OCI-LY1 (cell line): Measurements from ENCODE around the gene HINT1.
"Not testable (repeated sequence)": the region's sequence is repeated elsewhere in the genome, so short reads cannot be mapped to it uniquely, and the experiment has no call there.

ENCODE experiments used
- H2AFZ ChIP-seq: fragments of 200-600 bp; sonication (generic), shearing (Covaris generic); 2 replicates; pipeline ENCODE4 v1.6.0; 2014; ENCODE audit warnings: antibody characterized with exemption, mild to moderate bottlenecking, low read length
- H3F3A ChIP-seq: fragments of 200-600 bp; sonication (generic), shearing (Covaris generic); 2 replicates; pipeline ENCODE4 v1.6.0; 2014; ENCODE audit warnings: mild to moderate bottlenecking, antibody characterized with exemption, low read length, moderate library complexity; ENCODE audit not compliant: insufficient read depth
- H3K27ac ChIP-seq: fragments of 200-600 bp; sonication (generic); 2 replicates; pipeline ENCODE4 v1.5.1; 2014; ENCODE audit warnings: low read length, mixed run types, mild to moderate bottlenecking, low read depth; ENCODE audit not compliant: poor library complexity, severe bottlenecking
- H3K27me3 ChIP-seq: fragments of 200-600 bp; sonication (generic); 2 replicates; pipeline ENCODE4 v1.6.0; 2014; ENCODE audit warnings: antibody characterized with exemption, mild to moderate bottlenecking, low read length, moderate library complexity; ENCODE audit not compliant: insufficient read depth
- H3K36me3 ChIP-seq: fragments of 200-600 bp; sonication (generic); 2 replicates; pipeline ENCODE4 v1.6.1; 2014; ENCODE audit warnings: mild to moderate bottlenecking, antibody characterized with exemption, low read length, moderate library complexity, mixed read lengths; ENCODE audit not compliant: insufficient read depth
- H3K4me1 ChIP-seq: fragments of 200-600 bp; sonication (generic); 2 replicates; pipeline ENCODE4 v1.5.1; 2014; ENCODE audit warnings: mild to moderate bottlenecking, low read length, moderate library complexity; ENCODE audit not compliant: insufficient read depth, severe bottlenecking
- H3K4me2 ChIP-seq: fragments of 200-600 bp; sonication (generic), shearing (Covaris generic); 2 replicates; pipeline ENCODE4 v1.6.1; 2014; ENCODE audit warnings: low read length
- H3K4me3 ChIP-seq: fragments of 200-600 bp; sonication (generic); 2 replicates; pipeline ENCODE4 v1.5.1; 2014; ENCODE audit warnings: low read length, low read depth, mild to moderate bottlenecking, mixed read lengths; ENCODE audit not compliant: poor library complexity, severe bottlenecking
- H3K79me2 ChIP-seq: fragments of 200-600 bp; shearing (Covaris generic); 2 replicates; pipeline ENCODE4 v1.6.1; 2016; ENCODE audit warnings: mixed run types, low read length, mixed read lengths; ENCODE audit not compliant: insufficient read depth
- H3K9ac ChIP-seq: fragments of 200-600 bp; sonication (generic), shearing (Covaris generic); 2 replicates; pipeline ENCODE4 v1.6.1; 2014; ENCODE audit warnings: mild to moderate bottlenecking, low read length, mixed read lengths
- H3K9me2 ChIP-seq: fragments of 200-600 bp; sonication (generic), shearing (Covaris generic); 2 replicates; pipeline ENCODE4 v1.6.1; 2014; ENCODE audit warnings: low read depth, mild to moderate bottlenecking, low read length, mixed read lengths
- H3K9me3 ChIP-seq: fragments of 200-600 bp; shearing (Covaris generic); 2 replicates; pipeline ENCODE4 v1.6.1; 2014; ENCODE audit warnings: low read length, mixed read lengths
- H4K20me1 ChIP-seq: fragments of 200-600 bp; sonication (generic), shearing (Covaris generic); 2 replicates; pipeline ENCODE4 v1.6.0; 2016; ENCODE audit warnings: mild to moderate bottlenecking, low read length; ENCODE audit not compliant: insufficient read depth
- EZH2 ChIP-seq: fragments of 200-600 bp; sonication (generic), shearing (Covaris generic); IDR thresholded peaks from 2 replicates; pipeline ENCODE4 v1.8.0; 2017; ENCODE audit warnings: borderline replicate concordance, mixed run types, mild to moderate bottlenecking, antibody characterized with exemption, low read length, moderate library complexity, mixed read lengths
- TF ChIP-seq, protein P1 (sequence below): fragments of 200-600 bp; sonication (generic), shearing (Covaris generic); IDR thresholded peaks from 2 replicates; pipeline ENCODE4 v1.5.1; 2017; ENCODE audit warnings: mild to moderate bottlenecking, antibody characterized with exemption, low read length, moderate library complexity, mixed read lengths

The HINT1 gene

DNA sequence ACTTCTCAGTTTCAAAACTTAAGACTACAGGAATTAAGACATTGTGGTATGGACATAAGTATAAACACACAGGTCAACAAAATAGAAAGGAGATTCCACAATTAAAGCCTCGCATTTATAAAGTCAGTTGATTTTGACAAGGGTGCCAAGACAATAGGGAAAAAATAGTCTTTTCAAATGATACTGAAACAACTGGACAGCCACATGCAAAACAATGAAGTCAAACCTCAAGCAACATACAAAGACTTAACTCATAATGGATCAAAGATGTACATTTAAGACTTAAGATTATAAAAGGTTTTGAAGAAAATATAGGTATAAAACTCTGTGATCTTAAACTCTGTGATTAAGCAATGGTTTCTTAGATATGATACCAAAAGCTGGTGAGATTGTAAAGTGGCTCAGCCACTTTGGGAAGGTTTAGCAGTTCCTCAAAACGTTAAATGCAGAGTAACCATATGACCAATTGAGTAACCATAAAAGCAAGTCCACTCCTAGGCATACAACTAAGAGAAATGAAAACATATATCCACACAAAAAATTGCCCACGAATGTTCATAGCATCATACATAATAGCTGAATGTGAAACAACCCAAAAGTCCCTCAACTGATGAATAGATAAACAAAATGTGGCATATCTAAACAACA lies 22.0 kb downstream of the HINT1 start:
- H2AFZ ChIP-seq, result no peak overlapping the region
- H3K27ac ChIP-seq, result no peak overlapping the region
- H4K20me1 ChIP-seq, result no peaks in the 10 kb centered on the region
- H3K79me2 ChIP-seq, result no peaks in the 10 kb centered on the region
- no peaks in the 10 kb centered on the region for H3K36me3 ChIP-seq
- no peak overlapping the region for H3K4me2 ChIP-seq
- TF ChIP-seq, protein P1, sequence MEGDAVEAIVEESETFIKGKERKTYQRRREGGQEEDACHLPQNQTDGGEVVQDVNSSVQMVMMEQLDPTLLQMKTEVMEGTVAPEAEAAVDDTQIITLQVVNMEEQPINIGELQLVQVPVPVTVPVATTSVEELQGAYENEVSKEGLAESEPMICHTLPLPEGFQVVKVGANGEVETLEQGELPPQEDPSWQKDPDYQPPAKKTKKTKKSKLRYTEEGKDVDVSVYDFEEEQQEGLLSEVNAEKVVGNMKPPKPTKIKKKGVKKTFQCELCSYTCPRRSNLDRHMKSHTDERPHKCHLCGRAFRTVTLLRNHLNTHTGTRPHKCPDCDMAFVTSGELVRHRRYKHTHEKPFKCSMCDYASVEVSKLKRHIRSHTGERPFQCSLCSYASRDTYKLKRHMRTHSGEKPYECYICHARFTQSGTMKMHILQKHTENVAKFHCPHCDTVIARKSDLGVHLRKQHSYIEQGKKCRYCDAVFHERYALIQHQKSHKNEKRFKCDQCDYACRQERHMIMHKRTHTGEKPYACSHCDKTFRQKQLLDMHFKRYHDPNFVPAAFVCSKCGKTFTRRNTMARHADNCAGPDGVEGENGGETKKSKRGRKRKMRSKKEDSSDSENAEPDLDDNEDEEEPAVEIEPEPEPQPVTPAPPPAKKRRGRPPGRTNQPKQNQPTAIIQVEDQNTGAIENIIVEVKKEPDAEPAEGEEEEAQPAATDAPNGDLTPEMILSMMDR, result no peak
- no peak for TF ChIP-seq EZH2
- H3F3A ChIP-seq, result no peaks in the 10 kb centered on the region
- H3K4me1 ChIP-seq, result no peaks in the 10 kb centered on the region
- peaks cover 5% of the 10 kb centered on the region; the same call in 1 of the 2 replicates for H3K27me3 ChIP-seq
- no peaks in the 10 kb centered on the region for H3K9me2 ChIP-seq
- H3K9me3 ChIP-seq, result no peaks in the 10 kb centered on the region
- no peak overlapping the region for H3K9ac ChIP-seq
- H3K4me3 ChIP-seq, result no peak overlapping the region

GRCh38 chr5:131139321-131139720 lies 25.7 kb downstream of the HINT1 start:
- H3K4me3 ChIP-seq, result no peak overlapping the region
- no peaks in the 10 kb centered on the region for H3K9me3 ChIP-seq
- no peaks in the 10 kb centered on the region for H3K9me2 ChIP-seq
- no peak overlapping the region for H3K9ac ChIP-seq
- no peak overlapping the region for H2AFZ ChIP-seq
- no peaks in the 10 kb centered on the region for H3F3A ChIP-seq
- H3K4me1 ChIP-seq, result no peaks in the 10 kb centered on the region
- no peak overlapping the region for H3K27ac ChIP-seq
- H3K27me3 ChIP-seq, result peaks cover 5% of the 10 kb centered on the region; the same call in 1 of the 2 replicates
- H4K20me1 ChIP-seq, result no peaks in the 10 kb centered on the region
- H3K36me3 ChIP-seq, result no peaks in the 10 kb centered on the region
- no peak overlapping the region for H3K4me2 ChIP-seq
- H3K79me2 ChIP-seq, result no peaks in the 10 kb centered on the region
- TF ChIP-seq, protein P1, result no peak
- TF ChIP-seq EZH2, result no peak

DNA sequence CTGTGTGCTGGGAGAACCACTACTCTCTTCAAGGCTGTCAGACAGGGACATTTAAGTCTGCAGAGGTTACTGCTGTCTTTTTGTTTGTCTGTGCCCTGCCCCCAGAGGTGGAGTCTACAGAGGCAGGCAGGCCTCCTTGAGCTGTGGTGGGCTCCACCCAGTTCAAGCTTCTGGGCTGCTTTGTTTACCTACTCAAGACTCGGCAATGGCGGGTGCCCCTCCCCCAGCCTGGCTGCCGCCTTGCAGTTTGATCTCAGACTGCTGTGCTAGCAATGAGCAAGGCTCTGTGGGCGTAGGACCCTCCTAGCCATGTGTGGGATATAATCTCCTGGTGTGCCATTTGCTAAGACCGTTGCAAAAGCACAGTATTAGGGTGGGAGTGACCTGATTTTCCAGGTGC lies 26.6 kb downstream of the HINT1 start:
- not testable (repeated sequence) for H4K20me1 ChIP-seq, H3F3A ChIP-seq, H3K36me3 ChIP-seq, H2AFZ ChIP-seq, H3K9ac ChIP-seq, H3K79me2 ChIP-seq, H3K4me2 ChIP-seq, H3K4me1 ChIP-seq, H3K4me3 ChIP-seq, H3K27ac ChIP-seq, H3K27me3 ChIP-seq, H3K9me2 ChIP-seq, H3K9me3 ChIP-seq

- H4K20me1 ChIP-seq, H3K4me1 ChIP-seq, H3K4me3 ChIP-seq, H3K27ac ChIP-seq, H3K9ac ChIP-seq, H3K9me2 ChIP-seq, H3K4me2 ChIP-seq, H3K79me2 ChIP-seq, H3K27me3 ChIP-seq, H2AFZ ChIP-seq, H3K9me3 ChIP-seq, H3K36me3 ChIP-seq, H3F3A ChIP-seq: not testable (repeated sequence)
These were observed 32.0 kb downstream of the HINT1 start for GRCh38 chr5:131133091-131133490.
